ENCODE results near the gene STIM2.

DNA sequence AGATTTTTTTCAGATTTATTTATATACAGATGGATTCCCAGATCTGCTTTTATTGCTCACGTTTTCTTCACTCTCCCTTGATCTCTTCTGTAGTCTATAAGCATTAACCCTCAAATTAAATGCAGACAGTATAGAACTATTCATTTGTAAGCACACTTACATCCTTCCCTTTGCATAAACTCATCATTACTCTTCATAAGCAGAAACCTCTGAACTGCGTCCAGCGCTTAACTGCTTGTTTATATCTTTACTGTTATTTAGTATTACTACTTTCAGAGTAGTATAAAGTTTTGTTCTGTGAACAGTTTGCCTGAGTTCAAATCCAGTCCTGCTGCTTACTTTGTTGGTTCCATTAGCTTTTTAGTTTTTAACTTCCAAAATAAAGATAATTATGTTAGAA lies 132.9 kb downstream of the STIM2 start:
- TF ChIP-seq CTCF (IDR thresholded peaks at IDR 0.05; ENCODE audit: extremely low read depth in 1 of 2, insufficient read depth in 1 of 2, low read depth in 1 of 2, low read length in 2 of 2) = no peak
- no peak for TF ChIP-seq POLR2AphosphoS5 (IDR thresholded peaks at IDR 0.05; ENCODE audit: insufficient read depth, low read depth, low read length)
- no peak for TF ChIP-seq EZH2 (IDR thresholded peaks at IDR 0.05; ENCODE audit: borderline replicate concordance, low read depth, low read length, severe bottlenecking)
- TF ChIP-seq POLR2A (IDR thresholded peaks at IDR 0.05; ENCODE audit: low read depth, low read length) = no peak
- TF ChIP-seq MAX (IDR thresholded peaks at IDR 0.05; ENCODE audit: insufficient read depth, insufficient read length) = no peak
- no peak for TF ChIP-seq JUN (IDR thresholded peaks at IDR 0.05; ENCODE audit: borderline replicate concordance, insufficient read depth, insufficient read length, low read depth)
- TF ChIP-seq MYC (IDR thresholded peaks at IDR 0.05; ENCODE audit: low read depth, low read length) = no peak

Data from endothelial cell of umbilical vein (primary cell).